Neural cell (in vitro differentiated cells): ENCODE data around the gene AFAP1L1. TPM values are rescaled to one million over a fixed set of nuclear protein-coding genes. Genes with fewer than 3 reads are reported as not detected.

ENCODE experiments used
- H2AFZ ChIP-seq: fragments of 200-600, 300-800 bp; sonication (generic), shearing (Covaris generic); 2 replicates; pipeline ENCODE4 v1.6.0; 2014; ENCODE audit warnings: low read depth, mild to moderate bottlenecking, antibody characterized with exemption, low read length, moderate library complexity
- H3F3A ChIP-seq: fragments of 200-600 bp; shearing (Covaris generic); 2 replicates; pipeline ENCODE4 v1.6.1; 2016; ENCODE audit warnings: mild to moderate bottlenecking, moderate library complexity, mixed read lengths, antibody characterized with exemption, low read length; ENCODE audit not compliant: insufficient read depth, poor library complexity, severe bottlenecking
- H3K27ac ChIP-seq: fragments of 200-600, 300-800 bp; sonication (generic), shearing (Covaris generic); 2 replicates; pipeline ENCODE4 v1.5.1; 2014; ENCODE audit warnings: mild to moderate bottlenecking, low read length, moderate library complexity
- H3K27me3 ChIP-seq: fragments of 300-800, 200-600 bp; sonication (generic), shearing (Covaris generic); 2 replicates; pipeline ENCODE4 v1.6.0; 2014; ENCODE audit warnings: mild to moderate bottlenecking, low read depth, low read length, moderate library complexity; ENCODE audit not compliant: insufficient read depth
- H3K36me3 ChIP-seq: fragments of 300-800, 200-600 bp; sonication (generic), shearing (Covaris generic); 2 replicates; pipeline ENCODE4 v1.5.1; 2014; ENCODE audit warnings: mild to moderate bottlenecking, antibody characterized with exemption, low read length, moderate library complexity; ENCODE audit not compliant: insufficient read depth
- H3K4me2 ChIP-seq: fragments of 300-800, 200-600 bp; sonication (generic), shearing (Covaris generic); 2 replicates; pipeline ENCODE4 v1.6.0; 2014; ENCODE audit warnings: mild to moderate bottlenecking, low read length
- H3K4me3 ChIP-seq: fragments of 300-800, 200-600 bp; sonication (generic), shearing (Covaris generic); 2 replicates; pipeline ENCODE4 v1.5.1; 2014; ENCODE audit warnings: mild to moderate bottlenecking, low read length, moderate library complexity
- H3K79me2 ChIP-seq: fragments of 200-600 bp; shearing (Covaris generic); replicated peaks from 2 replicates; pipeline ENCODE4 v1.6.0; 2014; ENCODE audit warnings: mild to moderate bottlenecking, low read length, moderate library complexity; ENCODE audit not compliant: insufficient read depth
- H3K9ac ChIP-seq: fragments of 300-800, 200-600 bp; sonication (generic), shearing (Covaris generic); 2 replicates; pipeline ENCODE4 v1.6.1; 2016; ENCODE audit warnings: mild to moderate bottlenecking, low read length, mixed read lengths
- H3K9me2 ChIP-seq: fragments of 200-600 bp; shearing (Covaris generic); 2 replicates; pipeline ENCODE4 v1.6.1; 2016; ENCODE audit warnings: mild to moderate bottlenecking, low read length, mixed read lengths; ENCODE audit not compliant: insufficient read depth
- H3K9me3 ChIP-seq: fragments of 200-600, 300-800 bp; sonication (generic), shearing (Covaris generic); 2 replicates; pipeline ENCODE4 v1.6.1; 2016; ENCODE audit warnings: mild to moderate bottlenecking, mixed run types, low read length, moderate library complexity, mixed read lengths
- H4K20me1 ChIP-seq: fragments of 200-600 bp; shearing (Covaris generic); 2 replicates; pipeline ENCODE4 v1.6.1; 2016; ENCODE audit warnings: mild to moderate bottlenecking, mixed run types; ENCODE audit not compliant: insufficient read depth
- CTCF ChIP-seq: fragments of 450-650 bp; IDR thresholded peaks from 2 replicates; pipeline ENCODE4 v1.5.1; 2014; ENCODE audit warnings: antibody characterized with exemption, mild to moderate bottlenecking, moderate library complexity; ENCODE audit not compliant: poor library complexity, severe bottlenecking
- EP300 ChIP-seq: fragments of 450-650 bp; conservative IDR thresholded peaks from 2 replicates; pipeline ENCODE4 v1.6.1; 2014; ENCODE audit warnings: antibody characterized with exemption, mild to moderate bottlenecking, moderate library complexity; ENCODE audit not compliant: poor library complexity, severe bottlenecking
- EZH2 ChIP-seq: fragments of 200-600, 300-800 bp; shearing (Covaris generic), sonication (generic); IDR thresholded peaks from 2 replicates; pipeline ENCODE4 v1.6.1; 2014; ENCODE audit warnings: antibody characterized with exemption, low read length, borderline replicate concordance, mild to moderate bottlenecking; ENCODE audit not compliant: insufficient read depth, poor library complexity, severe bottlenecking
- MXI1 ChIP-seq: fragments of 450-650 bp; conservative IDR thresholded peaks from 2 replicates; pipeline ENCODE4 v1.6.1; 2014; ENCODE audit warnings: antibody characterized with exemption, mild to moderate bottlenecking; ENCODE audit not compliant: poor library complexity, severe bottlenecking
- POLR2AphosphoS5 ChIP-seq: IDR thresholded peaks from 2 replicates; pipeline ENCODE4 v1.6.1; 2012
- RAD21 ChIP-seq: fragments of 450-650 bp; conservative IDR thresholded peaks from 2 replicates; pipeline ENCODE4 v1.6.1; 2014; ENCODE audit warnings: antibody characterized with exemption, mild to moderate bottlenecking, moderate library complexity
- REST ChIP-seq: IDR thresholded peaks from 2 replicates; pipeline ENCODE4 v1.6.1; 2012; ENCODE audit warnings: borderline replicate concordance
- SMC3 ChIP-seq: fragments of 450-650 bp; conservative IDR thresholded peaks from 2 replicates; pipeline ENCODE4 v1.6.1; 2014; ENCODE audit warnings: antibody characterized with exemption, mild to moderate bottlenecking, moderate library complexity; ENCODE audit not compliant: poor library complexity
- TAF1 ChIP-seq: IDR thresholded peaks from 2 replicates; pipeline ENCODE4 v1.6.1; 2012; ENCODE audit warnings: low read depth
- polyA plus RNA-seq: library from polyadenylated mRNA; depleted of rRNA; stranded (reverse); fragments of >200 nt; gene quantifications from 2 replicates; pipeline ENCODE4 v1.2.3, GENCODE V29; 2014

Gene AFAP1L1
- polyA plus RNA-seq, 1 donor from 2014 or later: not detected

DNA sequence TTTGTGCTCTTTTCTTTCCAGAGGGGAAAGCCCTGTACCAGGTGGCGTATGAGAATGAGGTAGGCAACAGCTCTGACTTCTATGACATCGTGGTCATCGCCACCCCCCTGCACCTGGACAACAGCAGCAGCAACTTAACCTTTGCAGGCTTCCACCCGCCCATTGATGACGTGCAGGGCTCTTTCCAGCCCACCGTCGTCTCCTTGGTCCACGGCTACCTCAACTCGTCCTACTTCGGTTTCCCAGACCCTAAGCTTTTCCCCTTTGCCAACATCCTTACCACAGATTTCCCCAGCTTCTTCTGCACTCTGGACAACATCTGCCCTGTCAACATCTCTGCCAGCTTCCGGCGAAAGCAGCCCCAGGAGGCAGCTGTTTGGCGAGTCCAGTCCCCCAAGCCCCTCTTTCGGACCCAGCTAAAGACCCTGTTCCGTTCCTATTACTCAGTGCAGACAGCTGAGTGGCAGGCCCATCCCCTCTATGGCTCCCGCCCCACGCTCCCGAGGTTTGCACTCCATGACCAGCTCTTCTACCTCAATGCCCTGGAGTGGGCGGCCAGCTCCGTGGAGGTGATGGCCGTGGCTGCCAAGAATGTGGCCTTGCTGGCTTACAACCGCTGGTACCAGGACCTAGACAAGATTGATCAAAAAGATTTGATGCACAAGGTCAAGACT is 96.5 kb downstream of the AFAP1L1 start:
- H3K27ac ChIP-seq: no peak overlapping the region
- H3K79me2 ChIP-seq: no peaks in the 10 kb centered on the region
- H3K9me2 ChIP-seq: no peaks in the 10 kb centered on the region
- no peak overlapping the region for H2AFZ ChIP-seq
- H3K4me3 ChIP-seq: no peak overlapping the region
- no peaks in the 10 kb centered on the region for H4K20me1 ChIP-seq
- H3K4me2 ChIP-seq: no peak overlapping the region
- TF ChIP-seq TAF1 (no peak), MXI1 (no peak), POLR2AphosphoS5 (no peak), REST (no peak), RAD21 (no peak), EP300 (no peak), EZH2 (no peak), SMC3 (no peak), CTCF (no peak)
- H3K9ac ChIP-seq: no peak overlapping the region
- no peaks in the 10 kb centered on the region for H3F3A ChIP-seq
- no peaks in the 10 kb centered on the region for H3K36me3 ChIP-seq
- H3K27me3 ChIP-seq: no peaks in the 10 kb centered on the region
- H3K9me3 ChIP-seq: no peaks in the 10 kb centered on the region

DNA sequence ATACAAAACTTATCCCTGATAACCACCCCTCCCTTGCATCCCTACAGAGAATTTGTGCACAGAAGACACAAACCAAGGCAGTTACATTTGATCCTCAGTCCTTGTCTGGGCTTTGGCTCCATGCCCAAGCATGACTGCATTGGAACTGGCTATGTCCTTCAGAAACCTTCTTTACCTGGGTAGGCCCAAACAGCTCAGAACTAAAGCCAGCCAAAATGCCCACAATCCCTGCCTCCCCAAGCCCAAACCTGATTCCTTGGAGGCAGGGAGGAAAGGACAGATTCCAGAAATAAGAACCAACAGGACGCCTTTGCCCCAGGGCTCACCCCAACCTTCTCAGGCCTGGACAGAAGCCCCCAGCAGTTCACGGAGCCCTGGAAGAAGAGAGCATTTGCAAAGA is 99.2 kb downstream of the AFAP1L1 start:
- Histone ChIP-seq H3K79me2 (no peaks in the 10 kb centered on the region), H3F3A (no peaks in the 10 kb centered on the region), H3K9ac (no peak overlapping the region), H3K9me2 (no peaks in the 10 kb centered on the region), H3K9me3 (no peaks in the 10 kb centered on the region), H3K27ac (no peak overlapping the region), H4K20me1 (no peaks in the 10 kb centered on the region), H3K4me3 (no peak overlapping the region), H3K27me3 (no peaks in the 10 kb centered on the region), H3K4me2 (no peak overlapping the region), H2AFZ (no peak overlapping the region), H3K36me3 (no peaks in the 10 kb centered on the region)
- TF ChIP-seq RAD21: no peak
- TF ChIP-seq SMC3: no peak
- TF ChIP-seq EP300: no peak
- TF ChIP-seq POLR2AphosphoS5: no peak
- no peak for TF ChIP-seq REST
- no peak for TF ChIP-seq MXI1
- TF ChIP-seq CTCF: no peak
- TF ChIP-seq EZH2: no peak
- TF ChIP-seq TAF1: no peak
